Measurements from ENCODE around the gene MICALL1. TPM values are rescaled to one million over a fixed set of nuclear protein-coding genes. Genes with fewer than 3 reads are reported as not detected.
"Not testable (repeated sequence)": the region's sequence is repeated elsewhere in the genome, so short reads cannot be mapped to it uniquely, and the experiment has no call there.

MICALL1 gene
- total RNA-seq, 4 donors from 2014 or later: 14.4 to 29.4 (median 21.1) TPM

GRCh38 chr22:37953062-37953436 is 47.0 kb downstream of the MICALL1 start:
- H3K9me3 ChIP-seq: no peaks in the 10 kb centered on the region
- peaks cover 18 to 31% of the 10 kb centered on the region in 2 donors for H3K4me1 ChIP-seq
- in situ Hi-C loops (cut with MboI; ENCODE audit: low sequenced_read_pairs in 4 of 4) (loop anchor here in 2 of 4 donors (10.0 to 25.0 kb wide), 2 partner anchors 138 to 141 kb away; partner anchors contain the start of genes GALR3 (in 1 of the 2) and GCAT (in 1 of the 2)), intact Hi-C loops (cut with DNase I; ENCODE audit: low total_unique reads) (no loop called here)
- H3K27me3 ChIP-seq: no peaks in the 10 kb centered on the region
- no peak for TF ChIP-seq POLR2A (IDR thresholded peaks at IDR 0.05)
- TF ChIP-seq, protein P1, sequence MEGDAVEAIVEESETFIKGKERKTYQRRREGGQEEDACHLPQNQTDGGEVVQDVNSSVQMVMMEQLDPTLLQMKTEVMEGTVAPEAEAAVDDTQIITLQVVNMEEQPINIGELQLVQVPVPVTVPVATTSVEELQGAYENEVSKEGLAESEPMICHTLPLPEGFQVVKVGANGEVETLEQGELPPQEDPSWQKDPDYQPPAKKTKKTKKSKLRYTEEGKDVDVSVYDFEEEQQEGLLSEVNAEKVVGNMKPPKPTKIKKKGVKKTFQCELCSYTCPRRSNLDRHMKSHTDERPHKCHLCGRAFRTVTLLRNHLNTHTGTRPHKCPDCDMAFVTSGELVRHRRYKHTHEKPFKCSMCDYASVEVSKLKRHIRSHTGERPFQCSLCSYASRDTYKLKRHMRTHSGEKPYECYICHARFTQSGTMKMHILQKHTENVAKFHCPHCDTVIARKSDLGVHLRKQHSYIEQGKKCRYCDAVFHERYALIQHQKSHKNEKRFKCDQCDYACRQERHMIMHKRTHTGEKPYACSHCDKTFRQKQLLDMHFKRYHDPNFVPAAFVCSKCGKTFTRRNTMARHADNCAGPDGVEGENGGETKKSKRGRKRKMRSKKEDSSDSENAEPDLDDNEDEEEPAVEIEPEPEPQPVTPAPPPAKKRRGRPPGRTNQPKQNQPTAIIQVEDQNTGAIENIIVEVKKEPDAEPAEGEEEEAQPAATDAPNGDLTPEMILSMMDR (IDR thresholded peaks at IDR 0.05 in 4 of 5, conservative IDR thresholded peaks at IDR 0.05 in 1 of 5): no peak
- DNase-seq: no peak
- peak overlapping the region in 3 of 4 donors; percentile 90 to 91 (median 91) for H3K27ac ChIP-seq
- ATAC-seq: peak; percentile 32 to 48
- peaks cover 0 to 6% of the 10 kb centered on the region in 2 donors for H3K36me3 ChIP-seq
- H3K4me3 ChIP-seq: peak overlapping the region; percentile 76 to 100 (median 96)

GRCh38 chr22:37953437-37954179 is 47.5 kb downstream of the MICALL1 start, which contains the start of the genes C22orf23 and POLR2F:
TSS of gene C22orf23 (minus strand) at chr22:37953601. CDS start at chr22:37953149, 452 bp downstream.
TSS of gene POLR2F (plus strand) at chr22:37953699. CDS start at chr22:37953788, 89 bp downstream.
- DNase-seq (peak; percentile 89 to 93), ATAC-seq (peak; percentile 97 to 99)
- Histone ChIP-seq H3K9me3 (no peaks in the 10 kb centered on the region), H3K27me3 (no peaks in the 10 kb centered on the region), H3K4me3 (peak within 1 kb of the TSS; percentile 76 to 100 (median 96)), H3K27ac (peak within 1 kb of the TSS; percentile 77 to 91 (median 90)), H3K4me1 (peaks cover 18 to 31% of the 10 kb centered on the region in 2 donors), H3K36me3 (peaks cover 0 to 10% of the 10 kb centered on the region in 2 donors)
- TF ChIP-seq, protein P1 (IDR thresholded peaks at IDR 0.05 in 4 of 5, conservative IDR thresholded peaks at IDR 0.05 in 1 of 5): no peak
- TF ChIP-seq POLR2A (IDR thresholded peaks at IDR 0.05): peak; percentile 67 to 81
- in situ Hi-C loops (cut with MboI; ENCODE audit: low sequenced_read_pairs in 4 of 4) (loop anchor here in 2 of 4 donors (10.0 to 25.0 kb wide), 2 partner anchors 139 to 141 kb away; partner anchors contain the start of genes GALR3 (in 1 of the 2) and GCAT (in 1 of the 2)), intact Hi-C loops (cut with DNase I; ENCODE audit: low total_unique reads) (no loop called here)

GRCh38 chr22:37954686-37955085 is 48.6 kb downstream of the MICALL1 start:
- H3K4me1 ChIP-seq: peaks cover 18 to 31% of the 10 kb centered on the region in 2 donors
- DNase-seq: no peak
- peak overlapping the region; percentile 76 to 100 (median 96) for H3K4me3 ChIP-seq
- no peaks in the 10 kb centered on the region for H3K9me3 ChIP-seq
- in situ Hi-C loops (cut with MboI; ENCODE audit: low sequenced_read_pairs in 4 of 4): loop anchor here in 2 of 4 donors (10.0 to 25.0 kb wide), 2 partner anchors 140 to 142 kb away; partner anchors contain the start of genes GALR3 (in 1 of the 2) and GCAT (in 1 of the 2)
- no peaks in the 10 kb centered on the region for H3K27me3 ChIP-seq
- peaks cover 0 to 20% of the 10 kb centered on the region in 2 donors for H3K36me3 ChIP-seq
- intact Hi-C loops (cut with DNase I; ENCODE audit: low total_unique reads): no loop called here
- no peak overlapping the region for H3K27ac ChIP-seq
- TF ChIP-seq, protein P1 (IDR thresholded peaks at IDR 0.05 in 4 of 5, conservative IDR thresholded peaks at IDR 0.05 in 1 of 5): no peak
- no peak for TF ChIP-seq POLR2A (IDR thresholded peaks at IDR 0.05)
- no peak for ATAC-seq

- H3K27ac ChIP-seq; H3K9me3 ChIP-seq; H3K27me3 ChIP-seq; DNase-seq; intact Hi-C loops (cut with DNase I; ENCODE audit: low total_unique reads); ATAC-seq; H3K4me3 ChIP-seq: not testable (repeated sequence)
- in situ Hi-C loops (cut with MboI; ENCODE audit: low sequenced_read_pairs in 4 of 4): loop anchor here in 2 of 4 donors (10.0 to 25.0 kb wide), 2 partner anchors 141 to 144 kb away; partner anchors contain the start of genes GALR3 (in 1 of the 2) and GCAT (in 1 of the 2)
- peaks cover 18 to 31% of the 10 kb centered on the region in 2 donors for H3K4me1 ChIP-seq
- H3K36me3 ChIP-seq: peaks cover 0 to 33% of the 10 kb centered on the region in 2 donors
Measured at GRCh38 chr22:37955825-37956397, 49.8 kb downstream of the MICALL1 start.
